Esophagus muscularis mucosa (tissue), 4 donors: ENCODE data around the gene MCM5. TPM values are rescaled to one million over a fixed set of nuclear protein-coding genes. Genes with fewer than 3 reads are reported as not detected.
"Not testable (repeated sequence)": the region's sequence is repeated elsewhere in the genome, so short reads cannot be mapped to it uniquely, and the experiment has no call there.

Experiments used
- DNase-seq: peaks from one replicate; pipeline ENCODE4 v3.0.0-alpha.2; 2017; ENCODE audit errors: extremely low spot score
- H3K27ac ChIP-seq, 4 donors: fragments of 200-600 bp; sonication (generic); replicated peaks in 1 of 4; 1 replicate in 3 of 4; 2 replicates in 1 of 4; pipeline ENCODE4 v1.5.1; 2016 to 2019; ENCODE audit warnings: mild to moderate bottlenecking in 1 of 4
- H3K27me3 ChIP-seq, 4 donors: fragments of 200-600 bp; sonication (generic); one replicate each; pipeline versions ENCODE4 v1.5.1 to v1.6.0; 2016 to 2019
- H3K36me3 ChIP-seq, 4 donors: fragments of 200-600 bp; sonication (generic); one replicate each; pipeline ENCODE4 v1.5.1; 2016 to 2019
- H3K4me1 ChIP-seq, 4 donors: fragments of 200-600 bp; sonication (generic); one replicate each; pipeline ENCODE4 v1.5.1; 2016 to 2019
- H3K4me3 ChIP-seq, 4 donors: fragments of 200-600 bp; sonication (generic); 1 replicate in 2 of 4; 2 replicates in 2 of 4; pipeline ENCODE4 v1.5.1; 2016 to 2019; ENCODE audit warnings: mild to moderate bottlenecking in 4 of 4, moderate library complexity in 1 of 4
- H3K9me3 ChIP-seq, 4 donors: fragments of 200-600 bp; sonication (generic); 1 replicate in 3 of 4; 2 replicates in 1 of 4; pipeline ENCODE4 v1.5.1; 2016 to 2019
- CTCF ChIP-seq, 3 experiments: fragments of 200-600 bp in 2 of 3; fragments of 450-650 bp in 1 of 3; sonication (generic) in 2 of 3; IDR thresholded peaks; one replicate each; pipeline ENCODE4 v1.5.1; 2017 to 2019; ENCODE audit warnings: antibody characterized with exemption in 3 of 3, mild to moderate bottlenecking in 2 of 3, moderate library complexity in 1 of 3
- EP300 ChIP-seq: sonication (generic); formaldehyde crosslinking; IDR thresholded peaks from one replicate; pipeline ENCODE4 v1.6.1; 2017; ENCODE audit warnings: antibody characterized with exemption
- POLR2A ChIP-seq: fragments of 450-650 bp; IDR thresholded peaks from one replicate; pipeline ENCODE4 v1.6.1; 2017; ENCODE audit warnings: antibody characterized with exemption, moderate library complexity, mild to moderate bottlenecking, low read depth
- POLR2AphosphoS5 ChIP-seq, 2 donors: sonication (generic); formaldehyde crosslinking; IDR thresholded peaks; one replicate each; pipeline ENCODE4 v1.6.1; 2017; ENCODE audit warnings: antibody characterized with exemption in 2 of 2
- WGBS: methylation state at CpG from one replicate; pipeline ENCODE4 v1.1.5; 2018; 5-methylcytosine and 5-hydroxymethylcytosine counted together
- intact Hi-C: fragments of 100-400 bp; cut with DNase I; formaldehyde crosslinking; loops from one replicate; pipeline ENCODE4 v1.15.1; 2023
- total RNA-seq, 4 donors: library from RNA; depleted of rRNA; stranded (reverse); fragments of >200 nt; gene quantifications; one replicate each; pipeline versions ENCODE4 v1.1.0 to v1.2.1, GENCODE V29; 2016

The MCM5 gene
- total RNA-seq, 4 donors from 2014 or later = 9.1 to 22.2 (median 16.4) TPM

- TF ChIP-seq POLR2AphosphoS5 (IDR thresholded peaks at IDR 0.05) (no peak), POLR2A (no peak), CTCF (IDR thresholded peaks at IDR 0.05) (no peak), EP300 (no peak)
- H3K4me1 ChIP-seq = peaks cover 18 to 35% (median 24%) of the 10 kb centered on the region in 4 donors
- 94% methylated on average over 2 of the region's 3 CpGs for WGBS
These were observed 64.5 kb downstream of the MCM5 start for GRCh38 chr22:35464399-35464798.

GRCh38 chr22:35465109-35465701 is 65.3 kb downstream of the MCM5 start:
- no peak for TF ChIP-seq CTCF (IDR thresholded peaks at IDR 0.05)
- TF ChIP-seq POLR2AphosphoS5 (IDR thresholded peaks at IDR 0.05) = no peak
- no peak for TF ChIP-seq POLR2A
- H3K36me3 ChIP-seq = no peaks in the 10 kb centered on the region
- no peak overlapping the region for H3K4me3 ChIP-seq
- H3K4me1 ChIP-seq = peaks cover 21 to 40% (median 28%) of the 10 kb centered on the region in 4 donors
- WGBS = 87% methylated on average over 7 of the region's 9 CpGs
- H3K27ac ChIP-seq = no peak overlapping the region
- DNase-seq = no peak
- intact Hi-C loops = no loop called here
- no peaks in the 10 kb centered on the region for H3K27me3 ChIP-seq
- H3K9me3 ChIP-seq = no peaks in the 10 kb centered on the region

More at GRCh38 chr22:35464399-35464798, 64.5 kb downstream of the MCM5 start:
- H3K36me3 ChIP-seq = no peaks in the 10 kb centered on the region
- H3K4me3 ChIP-seq = no peak overlapping the region
- H3K27me3 ChIP-seq = no peaks in the 10 kb centered on the region
- DNase-seq = no peak
- H3K9me3 ChIP-seq = no peaks in the 10 kb centered on the region
- H3K27ac ChIP-seq = no peak overlapping the region
- intact Hi-C loops = no loop called here

DNA sequence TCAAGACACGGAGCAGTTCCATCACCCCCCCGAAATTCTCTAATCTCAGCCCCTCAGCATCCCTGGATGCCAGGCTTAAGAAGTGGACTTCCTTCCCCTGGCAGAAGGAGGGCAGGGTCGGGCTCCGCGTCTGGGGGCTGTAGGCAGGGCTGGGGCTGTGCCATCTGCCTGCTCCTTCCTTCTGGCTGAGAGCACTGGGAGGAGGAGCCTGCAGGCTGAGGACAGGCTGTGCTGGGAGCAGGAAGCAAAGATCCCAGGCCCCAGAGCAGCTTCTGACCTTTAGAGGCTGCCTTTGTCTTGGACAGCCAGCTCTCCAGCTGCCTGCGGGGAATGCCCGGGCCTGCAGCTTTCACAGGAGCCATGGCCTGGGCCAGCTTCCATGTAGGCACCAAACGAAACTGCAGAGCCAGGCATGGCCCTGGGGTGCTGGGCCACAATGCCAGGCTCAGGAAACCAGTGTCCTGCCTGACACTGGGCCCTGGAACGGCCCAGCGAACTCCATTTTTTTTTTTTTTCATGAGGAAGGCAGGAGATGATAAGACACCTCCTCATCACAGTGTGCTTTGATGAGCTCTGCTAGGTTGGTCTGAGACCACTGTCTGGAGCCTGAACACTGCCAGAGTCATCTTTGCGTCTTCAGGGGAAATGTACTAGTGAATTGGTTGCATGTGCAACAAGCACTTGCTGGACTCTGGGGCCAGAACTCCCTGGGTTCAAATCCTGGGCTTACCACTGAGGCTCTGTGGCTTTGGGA is 67.9 kb downstream of the MCM5 start:
- Histone ChIP-seq H3K27me3 (no peaks in the 10 kb centered on the region), H3K36me3 (no peaks in the 10 kb centered on the region), H3K9me3 (no peaks in the 10 kb centered on the region), H3K27ac (peak overlapping the region; percentile 80 to 86 (median 83)), H3K4me1 (peaks cover 21 to 40% (median 28%) of the 10 kb centered on the region in 4 donors), H3K4me3 (peak overlapping the region in 1 of 4 donors; percentile 10)
- intact Hi-C loops = no loop called here
- DNase-seq = no peak
- 26% methylated on average over 11 of the region's 11 CpGs for WGBS
- TF ChIP-seq POLR2AphosphoS5 (IDR thresholded peaks at IDR 0.05) = peak; percentile 66 to 83
- no peak for TF ChIP-seq EP300
- TF ChIP-seq CTCF (IDR thresholded peaks at IDR 0.05) = no peak
- TF ChIP-seq POLR2A = no peak

DNA sequence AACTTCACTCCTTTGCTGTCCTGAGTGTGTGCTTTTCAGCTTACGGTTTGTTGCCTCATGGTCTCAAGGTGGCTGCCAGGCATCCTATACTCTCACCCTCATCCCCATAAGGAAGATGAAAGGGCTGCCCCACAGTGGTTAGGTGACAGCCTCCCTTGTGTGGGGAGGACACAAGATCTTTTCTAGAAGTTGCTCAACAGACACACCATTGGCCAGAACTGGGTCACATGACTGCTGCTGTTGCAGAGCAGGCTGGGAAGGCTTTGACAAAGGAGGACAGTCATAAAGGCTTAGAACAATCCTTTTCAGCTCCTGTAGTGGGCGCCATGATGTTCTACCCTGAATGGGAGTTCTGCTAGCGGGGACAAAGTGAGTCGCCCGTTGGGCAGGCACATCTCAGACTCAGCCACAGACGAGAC is 71.0 kb downstream of the MCM5 start:
- intact Hi-C loops = loop anchor here (5.0 kb wide), 1 partner anchor 76 kb away; no protein-coding TSS in a partner anchor
- Histone ChIP-seq H3K9me3 (no peaks in the 10 kb centered on the region), H3K36me3 (no peaks in the 10 kb centered on the region), H3K4me1 (peaks cover 21 to 30% (median 29%) of the 10 kb centered on the region in 4 donors), H3K27me3 (no peaks in the 10 kb centered on the region), H3K27ac (no peak overlapping the region), H3K4me3 (no peak overlapping the region)
- TF ChIP-seq CTCF (IDR thresholded peaks at IDR 0.05) = no peak
- no peak for TF ChIP-seq EP300
- no peak for TF ChIP-seq POLR2AphosphoS5 (IDR thresholded peaks at IDR 0.05)
- no peak for TF ChIP-seq POLR2A
- DNase-seq = no peak
- 98% methylated on average over 6 of the region's 6 CpGs for WGBS

- 83% methylated on average over 4 of the region's 4 CpGs for WGBS
- not testable (repeated sequence) for H3K36me3 ChIP-seq, H3K4me3 ChIP-seq, H3K27me3 ChIP-seq, H3K27ac ChIP-seq, DNase-seq, H3K9me3 ChIP-seq
- peaks cover 21 to 30% (median 29%) of the 10 kb centered on the region in 4 donors for H3K4me1 ChIP-seq
- intact Hi-C loops = loop anchor here (5.0 kb wide), 1 partner anchor 76 kb away; no protein-coding TSS in a partner anchor
These were observed 71.6 kb downstream of the MCM5 start for GRCh38 chr22:35471566-35471965.
